Osteoblast (primary cell): ENCODE results near the gene GRIA4. TPM values are rescaled to one million over a fixed set of nuclear protein-coding genes. Genes with fewer than 3 reads are reported as not detected.

Source experiments
- DNase-seq: peaks from one replicate; pipeline ENCODE4 v3.0.0; 2011; ENCODE audit warnings: low spot score, mixed read lengths; ENCODE audit not compliant: insufficient read length; ENCODE audit errors: missing footprints
- H2AFZ ChIP-seq: 2 replicates; pipeline ENCODE4 v1.6.0; 2011; ENCODE audit warnings: mild to moderate bottlenecking, low read length
- H3K27ac ChIP-seq: 2 replicates; pipeline ENCODE4 v1.5.1; 2011; ENCODE audit warnings: mild to moderate bottlenecking, low read depth, low read length, moderate library complexity
- H3K27me3 ChIP-seq: 2 replicates; pipeline ENCODE4 v1.6.0; 2012; ENCODE audit warnings: mild to moderate bottlenecking, control low read depth, inconsistent platforms, low read length, moderate library complexity; ENCODE audit not compliant: insufficient read depth
- H3K36me3 ChIP-seq: 2 replicates; pipeline ENCODE4 v1.5.1; 2011; ENCODE audit warnings: mild to moderate bottlenecking, low read length, control low read depth, moderate library complexity; ENCODE audit not compliant: insufficient read depth
- H3K4me1 ChIP-seq: 2 replicates; pipeline ENCODE4 v1.5.1; 2011; ENCODE audit warnings: mild to moderate bottlenecking, low read length, control low read depth, moderate library complexity; ENCODE audit not compliant: insufficient read depth
- H3K4me2 ChIP-seq: 2 replicates; pipeline ENCODE4 v1.6.0; 2011; ENCODE audit warnings: mild to moderate bottlenecking, low read length; ENCODE audit not compliant: insufficient read depth
- H3K4me3 ChIP-seq: fragments of 200-600 bp; sonication (generic); 3 replicates; pipeline ENCODE4 v1.5.1; 2012; ENCODE audit warnings: mild to moderate bottlenecking, low read length, inconsistent platforms; ENCODE audit not compliant: insufficient read depth
- H3K79me2 ChIP-seq: 2 replicates; pipeline ENCODE4 v1.6.0; 2012; ENCODE audit warnings: mild to moderate bottlenecking, low read length, control low read depth, inconsistent platforms; ENCODE audit not compliant: insufficient read depth
- H3K9me3 ChIP-seq: 2 replicates; pipeline ENCODE4 v1.5.1; 2011; ENCODE audit warnings: low read depth, low read length, control low read depth
- H4K20me1 ChIP-seq: 2 replicates; pipeline ENCODE4 v1.6.0; 2012; ENCODE audit warnings: mild to moderate bottlenecking, low read length, control low read depth; ENCODE audit not compliant: insufficient read depth
- CTCF ChIP-seq: IDR thresholded peaks from 2 replicates; pipeline ENCODE4 v1.5.1; 2011; ENCODE audit warnings: mild to moderate bottlenecking, low read depth, low read length, moderate library complexity; ENCODE audit errors: extremely low read depth
- total RNA-seq: library from RNA; depleted of rRNA; stranded (reverse); fragments of >200 nt; gene quantifications from 2 replicates; pipeline ENCODE4 v1.2.3, GENCODE V29; 2012

The GRIA4 gene
- total RNA-seq, 1 donor: not detected

- Histone ChIP-seq H3K4me2 (no peak overlapping the region), H3K27me3 (no peaks in the 10 kb centered on the region), H2AFZ (no peak overlapping the region), H3K36me3 (no peaks in the 10 kb centered on the region), H3K4me3 (no peak overlapping the region), H4K20me1 (no peaks in the 10 kb centered on the region), H3K27ac (no peak overlapping the region), H3K79me2 (no peaks in the 10 kb centered on the region), H3K9me3 (no peaks in the 10 kb centered on the region), H3K4me1 (no peaks in the 10 kb centered on the region)
- no peak for TF ChIP-seq CTCF
- no peak for DNase-seq
Measured at GRCh38 chr11:105799263-105799662, 189.4 kb downstream of the GRIA4 start.

- no peaks in the 10 kb centered on the region for H3K4me1 ChIP-seq
- no peaks in the 10 kb centered on the region for H3K79me2 ChIP-seq
- no peak for TF ChIP-seq CTCF
- H3K36me3 ChIP-seq: no peaks in the 10 kb centered on the region
- no peak overlapping the region for H3K4me3 ChIP-seq
- H3K9me3 ChIP-seq: no peaks in the 10 kb centered on the region
- no peaks in the 10 kb centered on the region for H4K20me1 ChIP-seq
- H2AFZ ChIP-seq: no peak overlapping the region
- DNase-seq: no peak
- H3K27ac ChIP-seq: no peak overlapping the region
- H3K27me3 ChIP-seq: no peaks in the 10 kb centered on the region
- H3K4me2 ChIP-seq: no peak overlapping the region
Measured at GRCh38 chr11:105799728-105800462, 190.0 kb downstream of the GRIA4 start.

- no peaks in the 10 kb centered on the region for H3K27me3 ChIP-seq
- H3K79me2 ChIP-seq: no peaks in the 10 kb centered on the region
- DNase-seq: no peak
- no peaks in the 10 kb centered on the region for H3K4me1 ChIP-seq
- H3K9me3 ChIP-seq: no peaks in the 10 kb centered on the region
- H2AFZ ChIP-seq: no peak overlapping the region
- H3K4me2 ChIP-seq: no peak overlapping the region
- no peaks in the 10 kb centered on the region for H4K20me1 ChIP-seq
- no peak for TF ChIP-seq CTCF
- no peaks in the 10 kb centered on the region for H3K36me3 ChIP-seq
- H3K27ac ChIP-seq: no peak overlapping the region
- H3K4me3 ChIP-seq: no peak overlapping the region
Measured at GRCh38 chr11:105802390-105802789, 192.5 kb downstream of the GRIA4 start.

GRCh38 chr11:105811242-105811641 lies 201.4 kb downstream of the GRIA4 start:
- H3K4me1 ChIP-seq: no peaks in the 10 kb centered on the region
- no peaks in the 10 kb centered on the region for H3K79me2 ChIP-seq
- H2AFZ ChIP-seq: no peak overlapping the region
- H3K4me3 ChIP-seq: no peak overlapping the region
- DNase-seq: no peak
- no peaks in the 10 kb centered on the region for H3K36me3 ChIP-seq
- TF ChIP-seq CTCF: no peak
- no peaks in the 10 kb centered on the region for H4K20me1 ChIP-seq
- no peaks in the 10 kb centered on the region for H3K9me3 ChIP-seq
- no peak overlapping the region for H3K27ac ChIP-seq
- no peaks in the 10 kb centered on the region for H3K27me3 ChIP-seq
- no peak overlapping the region for H3K4me2 ChIP-seq
